ENCODE measurements around the gene RPS16.
"Not testable (repeated sequence)": the region's sequence is repeated elsewhere in the genome, so short reads cannot be mapped to it uniquely, and the experiment has no call there.

RPS16 gene

DNA sequence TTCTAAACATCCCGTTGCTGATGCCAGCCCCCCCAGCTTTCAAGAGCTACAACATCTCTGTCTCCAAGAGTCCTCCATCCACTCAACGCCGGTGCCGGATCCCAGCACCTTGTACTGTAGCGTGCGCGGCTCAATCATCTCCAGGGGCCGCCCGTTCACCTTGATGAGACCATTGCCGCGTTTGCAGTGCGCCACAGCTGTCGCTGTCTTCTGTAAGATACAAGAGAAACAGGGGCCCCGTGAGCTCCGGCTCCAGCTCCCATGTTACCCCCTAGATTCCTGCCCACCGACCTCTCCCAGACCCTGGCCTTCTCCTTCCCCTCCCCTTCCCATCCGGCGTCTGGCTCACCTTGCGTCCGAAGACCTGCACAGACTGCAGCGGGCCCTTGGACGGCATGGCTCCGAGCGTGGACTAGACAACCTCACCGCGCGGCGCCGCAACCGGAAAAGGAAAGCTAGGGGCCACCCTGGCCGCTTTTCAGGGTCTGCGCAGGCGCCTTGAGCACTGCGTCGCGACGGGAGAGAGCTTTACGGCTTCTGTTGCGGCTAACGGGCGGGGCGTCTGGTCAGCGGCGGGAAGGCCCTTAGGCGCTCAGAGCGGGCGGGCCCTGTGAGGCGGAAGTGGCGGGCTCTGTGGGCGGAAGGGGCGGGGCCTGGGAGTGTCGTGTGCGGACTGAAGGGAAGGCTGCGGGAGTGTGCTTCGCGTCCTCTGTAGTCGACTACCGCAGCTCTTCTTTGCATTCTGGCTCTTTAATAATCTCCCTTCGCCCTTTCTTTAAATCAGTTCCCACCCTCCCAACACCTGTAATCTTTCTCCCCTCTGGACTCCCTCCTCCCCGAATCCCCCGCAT is at the start of gene RPS16:
Gene RPS16, minus strand, starts transcription at position 451 of the 851 bp plus-strand sequence. Its CDS starts 54 bp downstream, at position 397.
- peak; percentile 98 to 99 for DNase-seq (ENCODE audit: low read depth in 1 of 2, low spot score in 1 of 2)

DNA sequence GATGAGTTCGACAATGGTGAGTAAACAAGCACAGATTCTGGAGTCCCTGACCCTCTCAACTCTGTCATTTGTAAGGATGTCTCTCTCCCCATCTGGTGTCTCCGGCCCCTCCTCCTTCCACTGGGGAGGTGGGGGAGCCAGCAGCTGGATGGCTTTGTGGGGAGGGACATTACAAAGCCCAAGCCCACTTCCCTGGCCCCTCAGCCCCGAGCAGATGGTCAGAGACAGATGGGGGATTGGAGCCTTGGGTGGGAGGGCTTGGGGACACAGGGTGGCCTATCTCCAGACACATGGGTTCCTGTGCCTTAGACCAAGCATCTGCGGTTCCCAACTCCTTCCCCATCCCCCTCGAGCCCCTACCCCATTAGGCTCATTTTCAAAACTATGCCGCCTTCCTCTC is 47.4 kb upstream of the RPS16 start:
- no peak for DNase-seq (ENCODE audit: low read depth in 1 of 2, low spot score in 1 of 2)

DNA sequence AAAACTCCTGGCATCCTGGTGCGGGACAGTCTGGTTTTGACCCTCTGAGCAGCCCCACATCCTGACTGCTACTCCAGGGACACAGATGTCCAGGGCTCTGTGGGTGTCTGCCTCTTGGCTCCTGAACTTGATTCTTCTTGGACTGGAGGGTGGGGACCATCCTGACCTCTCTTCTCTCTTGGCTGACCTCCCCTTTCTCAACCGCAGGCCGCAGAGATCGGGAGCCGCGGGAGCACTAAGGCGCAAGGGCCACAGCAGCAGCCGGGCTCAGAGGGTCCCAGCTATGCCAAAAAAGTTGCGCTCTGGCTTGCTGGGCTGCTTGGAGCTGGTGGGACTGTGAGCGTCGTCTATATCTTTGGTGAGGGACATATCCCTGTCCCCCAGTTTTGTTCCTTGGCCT is 45.9 kb upstream of the RPS16 start:
- no peak for DNase-seq (ENCODE audit: low read depth in 1 of 2, low spot score in 1 of 2)

DNA sequence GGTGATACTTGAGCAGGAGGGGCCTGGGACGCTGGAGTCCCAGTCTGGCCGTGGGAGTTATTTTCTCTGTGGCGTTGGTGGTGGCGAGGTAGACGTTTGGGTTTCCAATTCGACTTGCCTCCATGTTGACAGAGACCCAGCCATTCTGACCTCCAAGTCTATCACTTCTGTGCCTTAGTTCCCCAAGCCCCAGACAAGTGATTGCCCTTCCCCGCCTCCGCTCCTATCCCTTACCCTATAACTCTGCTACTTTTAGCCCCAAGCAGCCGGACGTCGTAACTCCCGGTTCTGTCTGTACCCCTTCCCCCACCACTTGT is 45.4 kb upstream of the RPS16 start:
- DNase-seq (ENCODE audit: low read depth in 1 of 2, low spot score in 1 of 2), result no peak

GRCh38 chr19:39480337-39481228 is 44.8 kb upstream of the RPS16 start, which contains the start of gene TIMM50:
TSS of gene TIMM50 (plus strand) at chr19:39480838. CDS start at chr19:39480854, 16 bp downstream.
- peak; percentile 94 to 96 for DNase-seq (ENCODE audit: low read depth in 1 of 2, low spot score in 1 of 2)

DNA sequence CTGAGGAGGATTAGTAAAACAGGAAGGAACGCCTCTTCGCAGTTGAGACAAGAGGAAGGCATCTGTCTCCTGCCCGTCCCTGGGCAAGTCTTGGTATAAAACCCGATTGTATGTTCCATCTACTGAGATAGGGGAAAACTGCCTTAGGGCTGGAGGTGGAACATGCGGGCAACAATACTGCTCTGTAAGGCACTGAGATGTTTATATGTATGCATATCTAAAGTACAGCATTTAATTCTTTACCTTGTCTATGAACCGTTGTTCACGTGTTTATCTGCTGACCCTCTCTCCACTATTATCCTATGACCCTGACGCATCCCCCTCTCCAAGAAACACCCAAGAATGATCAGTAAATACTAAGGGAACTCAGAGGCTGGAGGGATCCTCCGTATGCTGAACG is 44.2 kb upstream of the RPS16 start:
- DNase-seq (ENCODE audit: low read depth in 1 of 2, low spot score in 1 of 2), result no peak

DNA sequence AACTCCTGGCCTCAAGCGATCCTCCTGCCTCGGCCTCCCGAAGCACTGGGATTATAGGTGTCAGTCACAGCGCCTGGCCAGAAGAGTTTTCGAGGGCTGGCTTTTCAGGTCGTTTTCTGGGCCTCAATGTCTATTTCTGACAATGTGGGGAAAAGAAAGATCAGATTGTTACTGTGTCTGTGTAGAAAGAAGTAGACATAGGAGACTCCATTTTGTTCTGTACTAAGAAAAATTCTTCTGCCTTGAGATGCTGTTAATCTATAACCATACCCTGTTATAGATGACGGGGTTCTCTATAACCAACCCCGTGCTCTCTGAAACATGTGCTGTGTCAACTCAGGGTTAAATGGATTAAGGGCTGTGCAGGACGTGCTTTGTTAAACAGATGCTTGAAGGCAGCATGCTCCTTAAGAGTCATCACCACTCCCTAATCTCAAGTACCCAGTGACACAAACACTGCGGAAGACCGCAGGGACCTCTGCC is 43.6 kb upstream of the RPS16 start:
- not testable (repeated sequence) for DNase-seq (ENCODE audit: low read depth in 1 of 2, low spot score in 1 of 2)

GRCh38 chr19:39475748-39476147 is 40.0 kb upstream of the RPS16 start:
- DNase-seq (ENCODE audit: low read depth in 1 of 2, low spot score in 1 of 2), result no peak

- DNase-seq (ENCODE audit: low read depth in 1 of 2, low spot score in 1 of 2), result peak; percentile 58 to 64
Measured at GRCh38 chr19:39474139-39474620, 38.4 kb upstream of the RPS16 start.

- no peak for DNase-seq (ENCODE audit: low read depth in 1 of 2, low spot score in 1 of 2)
Measured at GRCh38 chr19:39473443-39473960, 37.8 kb upstream of the RPS16 start.

- no peak for DNase-seq (ENCODE audit: low read depth in 1 of 2, low spot score in 1 of 2)
Measured at GRCh38 chr19:39472746-39473442, 37.1 kb upstream of the RPS16 start.

GRCh38 chr19:39471756-39472536 is 36.2 kb upstream of the RPS16 start:
- DNase-seq (ENCODE audit: low read depth in 1 of 2, low spot score in 1 of 2), result no peak

DNA sequence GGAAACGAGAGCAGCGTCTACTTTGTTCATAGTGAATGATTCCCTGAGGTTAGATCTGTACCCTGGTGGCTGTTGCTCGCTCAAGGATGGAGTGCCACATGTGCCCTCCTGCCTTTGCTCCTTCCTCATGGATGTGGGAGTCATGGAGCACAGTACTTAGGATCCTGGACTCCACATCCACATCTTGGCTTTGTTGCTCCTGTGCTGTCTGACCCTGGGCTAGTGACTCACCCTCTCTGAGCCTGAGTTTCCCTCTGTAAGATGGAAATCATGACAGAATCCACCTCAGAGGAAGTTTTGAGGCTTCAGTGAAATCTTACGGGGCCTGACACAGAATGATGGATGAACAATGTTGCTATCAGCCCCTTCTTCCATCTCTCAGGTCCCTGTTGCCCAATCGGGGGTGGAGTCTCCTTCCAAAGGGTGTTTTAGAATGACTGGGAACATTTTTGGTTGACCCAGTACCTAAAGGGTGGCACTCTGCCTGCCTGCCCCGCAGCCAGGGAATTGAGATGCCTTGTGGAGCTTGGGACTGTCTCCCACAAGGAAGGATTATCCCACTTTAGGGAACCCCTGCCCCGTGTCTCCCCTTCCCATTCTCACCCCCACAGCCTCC is 35.1 kb upstream of the RPS16 start:
- no peak for DNase-seq (ENCODE audit: low read depth in 1 of 2, low spot score in 1 of 2)

- no peak for DNase-seq (ENCODE audit: low read depth in 1 of 2, low spot score in 1 of 2)
Measured at GRCh38 chr19:39469567-39469966, 33.8 kb upstream of the RPS16 start.

GRCh38 chr19:39469036-39469435 is 33.3 kb upstream of the RPS16 start:
- DNase-seq (ENCODE audit: low read depth in 1 of 2, low spot score in 1 of 2), result no peak

DNA sequence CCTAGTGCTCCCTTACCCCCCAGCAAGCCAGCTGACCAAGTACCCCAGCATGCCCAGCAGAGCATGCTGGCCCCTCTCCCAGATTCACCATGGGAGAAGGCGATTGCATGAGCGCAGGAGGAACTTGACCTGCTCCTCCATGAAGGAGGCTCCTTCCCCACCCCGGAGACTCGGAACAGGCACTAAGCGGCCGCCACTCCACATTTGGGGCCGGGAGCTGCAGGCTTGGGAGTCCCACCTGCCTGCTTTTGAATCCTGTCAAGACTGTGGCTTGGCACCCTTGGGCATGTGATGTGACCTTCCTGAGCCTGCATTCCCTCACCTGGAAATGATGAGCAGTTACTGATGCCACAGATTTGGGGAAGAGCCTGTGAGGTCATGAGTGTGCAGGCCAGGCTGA is 32.2 kb upstream of the RPS16 start:
- no peak for DNase-seq (ENCODE audit: low read depth in 1 of 2, low spot score in 1 of 2)

GRCh38 chr19:39465956-39466747 is 30.4 kb upstream of the RPS16 start:
- no peak for DNase-seq (ENCODE audit: low read depth in 1 of 2, low spot score in 1 of 2)

GRCh38 chr19:39463403-39463802 is 27.7 kb upstream of the RPS16 start:
- no peak for DNase-seq (ENCODE audit: low read depth in 1 of 2, low spot score in 1 of 2)

- not testable (repeated sequence) for DNase-seq (ENCODE audit: low read depth in 1 of 2, low spot score in 1 of 2)
Measured at GRCh38 chr19:39451257-39451656, 15.5 kb upstream of the RPS16 start.

All from activated T-helper 1 cell treated with anti-CD3 and anti-CD28 coated beads, Interleukin-2, amount 50 U/mL, for 16 hours (primary cell).